GM21423 (cell line): ENCODE data around the gene SHROOM3.

ENCODE experiments used
- ATAC-seq: cut with Tn5 transposase; IDR thresholded peaks from one replicate; pipeline ENCODE4 v1.9.1; 2021; ENCODE audit warnings: mild to moderate bottlenecking, moderate library complexity; ENCODE audit not compliant: unreplicated experiment

The SHROOM3 gene

DNA sequence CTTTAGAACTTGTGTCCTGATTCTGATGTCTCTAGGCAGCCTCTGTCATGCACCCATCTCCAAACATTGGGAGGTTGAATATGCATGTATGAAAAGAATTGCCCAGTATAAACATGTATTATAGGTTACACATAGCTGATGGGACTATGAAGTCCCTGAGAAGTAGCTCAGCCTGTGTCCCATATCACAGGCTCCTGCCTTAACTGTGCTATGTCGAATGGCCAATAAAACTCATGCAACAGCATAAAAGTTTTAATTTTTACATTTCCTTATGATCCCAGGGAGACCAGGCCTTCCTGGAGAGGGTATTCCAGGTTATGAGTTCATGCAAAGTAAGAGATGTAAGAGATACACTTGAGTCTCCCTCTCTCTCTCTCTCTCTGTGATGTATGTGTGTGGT is 217.4 kb downstream of the SHROOM3 start:
- ATAC-seq, result no peak

DNA sequence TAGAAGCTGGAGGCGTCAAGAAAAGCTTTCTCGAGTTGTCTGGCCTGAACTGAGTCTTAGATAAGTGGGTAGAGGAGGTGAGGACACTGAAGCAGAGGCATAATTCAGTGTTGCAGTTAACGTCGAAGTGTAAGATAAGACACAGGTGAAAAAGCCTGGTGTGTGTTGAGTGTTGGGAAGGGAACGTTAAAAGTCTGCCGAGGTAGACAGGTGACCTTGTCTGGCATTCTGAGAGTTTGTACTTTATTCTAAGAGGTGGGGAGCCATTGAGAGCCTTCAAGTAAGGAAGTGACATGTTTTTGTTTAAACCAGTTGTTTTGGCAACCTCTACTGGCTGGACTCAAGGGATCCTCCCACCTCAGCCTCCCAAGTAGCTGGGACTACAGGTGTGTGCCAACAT is 219.1 kb downstream of the SHROOM3 start:
- no peak for ATAC-seq

DNA sequence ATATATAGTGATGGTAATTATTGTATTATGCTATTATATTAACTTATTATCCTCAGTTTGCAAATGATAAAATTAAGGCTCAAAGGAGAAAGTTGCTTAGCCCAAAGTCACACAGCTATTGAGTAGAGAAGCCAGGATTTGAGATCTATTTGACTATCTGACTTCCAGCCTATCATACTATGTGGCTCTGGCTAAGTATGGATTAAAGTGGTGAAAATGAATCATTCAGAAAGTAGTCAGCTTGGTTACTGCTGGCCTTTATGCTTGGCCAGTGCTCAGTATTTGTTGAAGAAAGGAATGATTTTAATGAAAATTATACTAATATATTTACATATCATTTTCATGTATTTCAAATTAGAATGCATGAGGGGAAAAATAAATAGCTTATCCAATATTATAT is 219.8 kb downstream of the SHROOM3 start:
- no peak for ATAC-seq

DNA sequence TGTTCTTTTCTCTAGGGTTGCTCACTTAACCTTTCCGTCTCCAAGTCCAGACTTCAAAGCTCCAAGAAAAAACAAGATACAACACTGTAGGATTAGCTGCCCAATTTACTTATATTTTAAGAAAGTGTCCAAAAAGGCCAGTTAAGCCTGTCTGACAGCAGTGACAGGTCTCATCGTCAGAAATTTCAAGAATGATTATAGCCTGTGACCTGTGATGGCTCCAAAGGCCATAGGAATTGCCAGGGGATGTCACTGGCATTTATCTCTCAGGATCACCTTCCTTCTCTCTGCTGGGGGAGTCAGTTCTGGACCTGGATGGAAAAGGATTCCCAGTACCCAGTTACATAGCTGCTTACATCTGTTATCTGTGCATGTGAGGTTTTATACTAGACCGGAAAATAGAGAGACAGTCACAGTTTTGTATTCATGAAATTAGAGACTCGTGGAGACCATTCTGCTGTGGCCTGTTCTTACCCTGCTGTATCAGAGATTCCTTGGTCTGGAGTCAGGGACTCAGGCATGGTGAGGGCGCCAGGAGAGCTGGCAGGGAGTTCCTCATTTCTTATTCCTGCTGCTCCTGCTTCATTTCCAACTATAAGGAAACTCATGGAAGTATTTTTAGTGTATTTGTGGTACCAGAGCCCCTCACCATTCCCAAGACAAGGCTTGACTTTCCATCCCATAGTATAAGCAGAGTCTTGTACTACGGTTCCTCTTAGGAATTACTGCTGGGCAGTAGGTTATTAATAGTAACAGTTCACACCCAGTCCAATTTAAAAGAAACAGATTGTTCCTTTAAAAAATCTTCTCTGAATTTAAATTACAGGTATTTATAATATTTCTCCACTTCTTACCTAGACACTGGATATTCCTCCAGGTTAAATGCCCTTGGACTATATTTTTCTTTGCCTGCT is 220.8 kb downstream of the SHROOM3 start:
- no peak for ATAC-seq

DNA sequence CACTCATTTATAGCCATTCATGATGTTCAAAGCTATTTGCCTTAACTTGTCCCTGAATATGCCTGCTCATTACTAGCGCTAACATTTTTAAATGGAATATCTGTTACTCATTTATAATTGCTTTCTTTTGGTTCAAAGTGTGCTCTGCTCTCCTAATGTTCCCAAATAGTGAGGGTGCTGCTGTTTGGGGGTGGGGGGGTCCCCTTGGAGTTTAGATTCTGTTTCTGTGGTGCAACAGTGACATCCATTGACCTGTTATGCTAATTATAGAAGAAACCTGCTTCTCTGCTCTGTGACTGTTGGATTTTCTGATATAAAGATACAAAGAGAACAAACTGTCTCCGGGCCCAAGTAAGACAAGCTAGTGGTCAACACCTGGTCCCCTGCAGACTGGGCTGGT is 222.4 kb downstream of the SHROOM3 start:
- ATAC-seq, result no peak

DNA sequence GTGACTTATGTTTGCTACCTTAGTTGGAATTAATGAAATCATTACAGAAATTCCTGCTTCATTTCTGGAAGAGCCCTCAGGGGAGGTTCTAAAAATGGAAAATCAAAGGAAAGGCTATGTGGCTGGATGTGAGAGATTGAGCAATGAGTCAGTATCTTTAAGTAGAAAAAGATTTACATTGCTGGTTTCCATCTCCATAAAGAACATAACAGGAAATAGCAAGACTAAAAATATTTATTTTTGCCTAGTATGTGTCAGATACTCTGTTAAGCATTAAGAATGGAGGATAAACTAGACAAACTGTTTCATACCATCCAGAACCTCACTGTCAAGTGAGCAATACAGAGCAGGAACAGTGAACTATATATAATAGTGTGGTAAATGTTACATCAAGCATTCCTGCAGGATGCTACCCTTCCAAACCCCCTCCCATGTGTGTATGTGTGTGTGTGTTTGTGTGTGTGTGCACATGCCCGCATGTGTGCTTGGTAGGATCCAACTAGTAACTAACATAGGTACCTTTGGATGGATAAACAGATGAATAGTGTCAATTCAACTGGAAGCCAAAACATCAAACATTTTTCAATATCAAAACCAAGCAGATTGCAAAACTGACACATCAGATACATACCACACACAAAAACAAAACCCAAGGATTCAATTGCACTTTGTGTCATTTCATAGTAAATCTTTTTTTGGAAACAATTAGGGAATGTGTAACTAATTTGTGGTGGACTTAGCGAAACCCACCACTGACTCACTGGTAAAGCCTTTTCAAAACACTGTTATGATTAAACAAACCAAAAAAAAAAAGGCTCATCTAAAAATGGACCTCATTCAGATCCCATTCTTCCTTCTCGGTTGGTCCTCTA is 223.4 kb downstream of the SHROOM3 start:
- ATAC-seq, result peak; percentile 64

DNA sequence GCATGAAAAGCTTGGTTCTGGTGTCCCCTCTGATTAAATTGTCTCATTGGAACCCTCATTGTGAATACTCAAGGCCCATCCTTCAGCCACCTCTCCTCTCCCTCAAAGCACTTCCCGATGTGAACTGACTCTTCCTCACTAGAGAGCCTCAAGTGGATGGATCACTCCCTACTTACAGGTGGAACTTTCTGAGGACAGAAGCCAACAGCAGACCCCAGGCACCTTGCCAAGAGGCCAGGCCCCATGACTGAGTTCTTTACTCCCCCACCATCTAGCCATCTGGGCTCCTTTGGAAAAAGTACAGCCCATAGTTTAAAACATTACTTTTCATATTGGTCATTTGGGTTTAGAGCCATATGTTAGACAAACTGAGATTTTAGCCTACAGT is 224.1 kb downstream of the SHROOM3 start:
- ATAC-seq, result peak; percentile 10

DNA sequence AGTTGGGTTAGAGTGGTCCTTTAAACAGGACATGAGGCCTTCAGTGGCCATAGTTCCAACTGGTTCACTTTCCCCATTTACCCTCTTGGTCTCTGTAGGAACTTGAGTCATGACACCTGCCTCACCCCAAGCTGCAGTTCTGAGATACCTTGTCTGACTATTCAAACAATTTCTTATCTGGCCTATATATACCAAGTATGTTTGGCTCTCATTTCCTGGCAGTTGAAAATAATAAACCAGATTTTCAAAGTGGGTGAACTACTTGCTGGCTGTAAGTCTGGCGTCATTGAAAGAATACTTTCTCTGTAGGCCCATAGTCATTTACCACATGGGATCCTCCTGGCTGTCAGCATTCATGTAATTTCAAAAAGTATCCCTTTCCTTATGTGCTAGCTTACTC is 228.8 kb downstream of the SHROOM3 start:
- no peak for ATAC-seq

DNA sequence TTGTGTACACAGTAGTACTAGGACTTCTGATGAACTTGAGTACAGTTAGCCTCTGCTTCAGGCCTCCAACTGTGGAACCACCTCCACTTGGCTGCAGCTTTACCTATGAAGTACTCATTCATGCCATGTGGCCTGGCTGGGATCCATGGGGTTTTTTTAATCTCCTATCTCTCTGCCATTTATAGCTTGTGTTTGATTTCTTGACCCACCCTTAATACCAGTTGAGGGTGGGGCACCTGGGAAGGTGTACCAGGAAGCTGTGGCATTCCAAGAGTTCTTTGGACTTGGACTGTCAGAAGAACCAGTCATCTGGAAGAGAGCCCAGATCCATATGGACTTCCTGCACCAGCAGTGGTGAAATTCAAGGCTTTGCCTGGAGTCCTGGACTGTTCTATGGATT is 230.1 kb downstream of the SHROOM3 start:
- ATAC-seq, result no peak

DNA sequence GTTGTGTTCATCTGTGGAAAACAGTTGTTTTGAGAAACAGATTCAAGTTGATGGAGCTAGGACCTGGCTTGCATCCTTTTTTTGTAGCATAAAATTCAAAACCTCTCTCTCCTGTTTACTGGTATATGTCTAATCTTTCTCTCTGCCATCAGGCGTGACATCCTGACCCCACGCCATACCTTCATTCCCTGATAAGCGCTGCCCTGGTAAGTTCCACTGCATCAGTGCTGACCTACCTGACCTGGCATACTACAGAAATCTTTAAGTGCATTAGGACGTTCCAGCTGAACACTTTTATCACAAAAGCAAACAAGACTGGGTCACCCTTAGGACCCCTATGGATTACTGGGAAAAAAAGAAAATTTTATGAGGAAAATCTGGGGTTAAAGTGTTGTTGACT is 230.7 kb downstream of the SHROOM3 start:
- ATAC-seq, result no peak

DNA sequence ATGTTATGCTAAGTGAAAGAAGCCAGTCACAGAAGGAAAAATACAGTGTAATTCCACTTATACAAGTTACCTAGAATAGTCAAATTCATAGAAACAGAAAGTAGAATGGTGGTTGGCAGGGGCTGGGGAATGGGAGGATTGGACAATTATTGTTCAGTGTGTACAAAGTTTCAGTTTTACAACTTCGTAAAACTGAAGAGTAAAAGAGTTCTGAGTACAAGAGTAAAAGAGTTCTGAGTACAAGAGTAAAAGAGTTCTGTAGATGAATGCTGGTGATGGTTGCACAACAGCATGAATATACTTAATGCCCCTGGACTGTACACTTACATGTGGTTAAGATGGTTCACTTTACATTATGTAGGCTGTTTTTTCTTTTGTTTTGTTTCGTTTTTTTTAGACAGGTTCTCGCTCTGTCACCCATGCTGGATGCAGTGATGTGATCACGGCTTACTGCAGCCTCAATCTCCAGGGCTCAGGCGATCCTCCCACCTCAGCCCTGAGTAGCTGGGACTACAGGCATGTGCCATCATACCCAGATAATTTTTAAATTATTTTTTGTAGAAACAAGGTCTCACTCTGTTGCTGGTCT is 232.0 kb downstream of the SHROOM3 start:
- ATAC-seq, result no peak

DNA sequence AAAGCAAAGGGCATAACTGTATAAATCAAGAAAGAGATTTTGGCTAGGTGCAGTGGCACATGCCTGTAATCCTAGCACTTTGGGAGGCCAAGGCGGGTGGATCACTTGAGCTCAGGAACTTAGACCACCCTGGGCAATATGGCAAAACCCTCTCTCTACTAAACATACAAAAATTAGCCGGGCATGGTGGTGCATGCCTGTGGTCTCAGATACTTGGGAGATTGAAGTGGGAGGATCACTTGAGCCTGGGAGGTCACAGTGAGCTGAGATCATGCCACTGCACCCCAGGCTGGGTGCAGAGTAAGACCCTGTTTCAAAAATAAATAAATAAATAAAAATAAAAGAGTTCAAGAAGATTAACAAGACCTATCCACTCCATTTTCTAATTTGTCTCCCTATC is 235.6 kb downstream of the SHROOM3 start:
- ATAC-seq, result no peak

DNA sequence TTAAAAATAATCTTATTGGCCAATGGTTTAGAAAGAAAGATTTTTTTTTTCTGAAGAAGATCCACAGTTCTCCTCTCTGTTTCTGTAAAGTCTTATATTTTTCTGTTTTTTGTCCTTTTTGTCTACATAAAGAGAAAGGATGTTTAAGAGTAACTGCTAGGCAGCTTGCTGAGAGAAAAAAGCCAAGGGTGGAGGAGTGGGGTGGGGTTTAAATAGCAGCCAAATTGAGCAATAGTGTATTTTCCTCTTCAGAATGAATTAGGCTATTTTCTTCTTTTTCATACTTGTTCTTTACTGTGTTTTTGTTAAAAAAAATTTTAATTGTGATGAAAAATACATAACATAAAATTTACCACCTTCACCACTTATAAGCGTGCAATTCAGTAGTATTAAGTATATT is 238.3 kb downstream of the SHROOM3 start:
- ATAC-seq, result no peak

DNA sequence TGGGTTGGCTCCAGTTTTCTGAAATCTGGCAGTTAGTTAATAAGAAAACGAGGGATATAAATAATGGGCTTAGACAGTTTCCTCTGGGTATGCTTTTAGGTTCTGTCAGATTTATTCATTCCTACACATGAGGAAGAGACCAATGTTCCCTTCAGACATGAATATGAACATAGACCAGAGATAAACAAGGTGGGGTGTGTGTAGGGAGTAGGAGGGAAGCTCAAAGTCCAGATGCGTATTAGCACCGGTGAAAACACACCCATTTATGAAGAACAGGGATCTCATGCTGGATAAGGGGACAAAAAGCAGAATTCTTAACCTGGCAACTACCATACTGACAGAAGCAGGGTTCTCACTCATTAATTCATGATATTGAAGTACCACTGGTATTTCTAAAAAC is 240.0 kb downstream of the SHROOM3 start:
- ATAC-seq, result no peak

DNA sequence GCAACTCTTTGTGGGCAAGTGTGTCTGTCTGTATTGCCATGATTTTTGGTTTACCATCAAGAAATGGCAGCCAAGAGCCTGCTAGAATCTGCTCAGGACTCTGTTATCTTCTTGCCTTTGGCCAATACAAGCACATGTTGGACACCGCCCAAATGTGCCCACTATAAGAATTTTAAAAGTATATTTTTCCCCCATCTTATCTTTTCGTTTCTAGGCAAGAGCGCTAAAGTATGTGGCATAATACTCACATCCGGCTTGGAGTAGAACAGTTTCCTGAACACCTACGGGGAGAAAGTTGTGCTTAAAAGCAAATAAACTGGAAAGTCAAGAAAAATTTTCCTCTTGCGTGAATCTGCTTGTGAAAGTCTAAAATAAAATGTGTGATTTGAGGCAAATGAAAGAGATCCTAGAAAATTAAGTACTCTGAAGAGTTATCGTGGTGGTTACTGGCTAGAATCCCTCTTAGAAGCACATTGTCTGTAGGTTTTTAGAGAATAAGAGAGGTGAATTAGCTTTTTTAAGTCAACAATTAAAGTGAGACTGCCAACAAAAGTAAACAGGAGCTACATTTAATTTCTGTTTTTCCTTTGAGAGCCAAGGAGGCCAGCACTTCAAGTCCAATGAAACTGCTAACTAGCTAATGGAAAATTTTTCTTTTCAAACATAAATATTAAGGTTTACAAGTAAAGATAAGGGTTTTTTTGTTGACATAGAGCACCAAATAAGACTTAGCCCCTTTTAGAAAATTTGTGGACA is 242.7 kb downstream of the SHROOM3 start:
- no peak for ATAC-seq

DNA sequence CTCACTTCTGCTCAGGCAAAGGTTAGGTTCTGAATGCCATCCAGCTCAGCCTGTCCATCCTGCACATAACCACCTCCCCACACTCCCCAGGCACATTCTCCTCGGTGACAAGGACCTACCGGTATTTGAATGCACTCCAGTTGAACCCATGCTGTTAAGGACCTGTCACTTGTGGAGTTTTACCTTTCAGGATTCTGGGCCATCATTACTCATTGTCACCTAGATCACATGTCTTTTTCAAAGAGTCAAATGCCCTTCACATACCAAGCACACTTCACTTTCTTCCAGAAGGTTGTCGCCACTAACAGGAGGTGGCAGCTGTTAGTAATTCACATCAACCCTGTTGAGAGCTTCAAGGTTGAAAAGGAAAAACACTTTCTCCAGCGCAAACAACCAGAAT is 244.7 kb downstream of the SHROOM3 start:
- no peak for ATAC-seq

DNA sequence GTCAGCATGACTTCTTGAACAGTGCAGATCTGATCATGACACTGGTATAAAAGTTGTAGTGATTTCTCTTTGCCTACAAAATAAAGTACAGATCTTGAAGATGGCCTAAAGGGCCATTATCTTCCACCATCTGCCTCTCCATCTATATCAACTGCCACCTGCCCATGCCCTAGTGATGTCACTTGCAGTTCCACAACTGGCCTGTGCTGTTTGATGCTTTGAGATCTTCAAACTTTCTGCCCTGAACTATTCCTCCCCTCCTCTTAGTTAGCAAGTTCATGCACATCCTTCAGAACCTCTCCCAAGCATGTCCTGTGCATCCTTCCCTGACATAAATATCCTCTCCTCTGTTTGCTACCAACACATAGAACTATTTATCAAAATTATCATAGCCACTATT is 245.9 kb downstream of the SHROOM3 start:
- ATAC-seq, result no peak

DNA sequence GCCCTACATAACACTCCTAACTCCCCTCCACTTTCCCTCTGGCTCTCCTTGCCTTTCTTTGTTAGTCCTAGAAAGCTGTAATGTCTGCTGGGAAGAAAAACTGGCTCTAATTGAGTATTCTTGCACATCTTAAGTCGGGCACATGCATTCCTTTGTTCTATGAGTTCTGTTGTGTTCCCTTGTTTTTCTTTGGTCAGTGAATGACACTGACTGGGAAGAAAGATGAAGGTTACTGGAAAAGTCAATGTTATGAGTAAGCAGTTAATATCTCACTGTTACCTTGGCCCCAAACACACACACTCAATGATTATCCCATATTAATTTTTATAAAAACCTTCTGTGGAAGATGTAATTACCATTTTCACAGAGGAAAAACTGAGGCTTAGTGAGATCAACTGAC is 247.0 kb downstream of the SHROOM3 start:
- no peak for ATAC-seq

DNA sequence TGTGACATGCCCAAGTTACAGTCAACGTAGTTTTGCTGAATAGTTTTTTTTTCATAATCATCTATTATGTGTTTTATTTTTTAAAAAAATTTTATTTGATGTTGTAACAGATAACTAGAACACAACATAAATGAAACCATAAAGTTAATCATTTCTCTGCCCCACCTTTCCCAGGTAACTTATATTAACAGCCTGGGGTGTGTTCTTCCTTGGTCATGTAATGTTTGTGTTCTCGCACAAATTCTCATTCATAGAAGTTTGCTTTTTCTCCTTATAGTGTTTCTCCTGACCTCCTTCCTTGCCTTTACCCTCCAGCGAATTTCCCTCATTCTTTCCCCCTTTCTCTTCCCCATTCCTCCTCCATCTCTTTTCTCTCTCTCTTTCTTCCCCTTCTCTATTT is 248.1 kb downstream of the SHROOM3 start:
- no peak for ATAC-seq

DNA sequence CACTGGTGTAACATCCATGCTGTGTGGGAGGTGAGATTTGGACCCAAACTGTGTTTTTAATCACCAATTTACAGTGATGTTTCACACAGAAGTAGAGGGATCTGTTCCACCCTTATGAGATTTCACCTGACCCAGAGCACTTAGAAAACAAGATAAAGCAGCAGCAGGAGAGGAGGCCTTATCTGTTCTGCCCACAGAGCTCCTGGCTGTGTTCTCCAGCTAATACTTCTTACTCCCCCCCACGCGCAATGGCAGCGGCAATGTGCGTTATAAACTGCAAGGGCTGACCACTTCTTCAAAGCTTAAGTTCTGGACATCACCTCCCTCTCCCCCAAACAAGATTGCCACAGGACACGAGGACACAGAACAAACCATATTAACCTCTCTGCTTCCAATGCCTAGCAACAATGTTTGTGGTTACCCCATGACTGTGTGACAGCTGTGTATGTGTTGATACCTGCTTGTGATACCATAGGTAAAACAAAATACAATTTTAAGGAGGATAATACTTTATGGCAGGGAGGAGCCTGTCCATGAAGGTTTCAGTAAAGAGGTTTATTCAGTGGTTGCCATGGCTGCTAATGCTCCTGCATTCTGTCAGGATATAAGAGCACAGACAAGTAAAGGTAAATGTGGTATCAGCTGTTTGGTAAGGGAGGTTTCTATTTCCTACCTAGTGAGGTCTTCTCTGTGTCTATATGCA is 252.9 kb downstream of the SHROOM3 start:
- ATAC-seq, result no peak
